Kidney (tissue), 14 donors: ENCODE data around the gene PDE10A. TPM values are rescaled to one million over a fixed set of nuclear protein-coding genes. Genes with fewer than 3 reads are reported as not detected.
"Not testable (repeated sequence)": the region's sequence is repeated elsewhere in the genome, so short reads cannot be mapped to it uniquely, and the experiment has no call there.

ENCODE experiments used
- DNase-seq, 5 donors: peaks; one replicate each; pipeline ENCODE4 v3.0.0-alpha.2; 2013 to 2020
- FAIRE-seq: peaks from 2 replicates; lab custom pipeline; 2012; peaks lifted over from hg19 to GRCh38; lab: Jason Lieb, UNC
- H3K27ac ChIP-seq, 2 donors: one replicate each; pipeline ENCODE4 v1.7.0; 2013; ENCODE audit warnings: low read depth in 2 of 2, low read length in 2 of 2, inconsistent platforms in 1 of 2
- H3K27me3 ChIP-seq: one replicate; pipeline ENCODE4 v1.7.1; 2013; ENCODE audit warnings: low read length, inconsistent platforms; ENCODE audit not compliant: control insufficient read depth, insufficient read depth
- H3K36me3 ChIP-seq, 3 donors: one replicate each; pipeline versions ENCODE4 v1.7.0 to v1.7.1; 2013; ENCODE audit warnings: low read length in 3 of 3, control low read depth in 1 of 3, inconsistent platforms in 1 of 3; ENCODE audit not compliant: insufficient read depth in 3 of 3, control insufficient read depth in 2 of 3
- H3K4me1 ChIP-seq, 3 donors: one replicate each; pipeline versions ENCODE4 v1.7.0 to v1.7.1; 2013; ENCODE audit warnings: low read length in 3 of 3, inconsistent platforms in 1 of 3, low read depth in 1 of 3; ENCODE audit not compliant: control insufficient read depth in 2 of 3, insufficient read depth in 2 of 3
- H3K4me3 ChIP-seq, 3 donors: one replicate each; pipeline versions ENCODE4 v1.7.0 to v1.8.1; 2013; ENCODE audit warnings: low read length in 3 of 3, control low read depth in 1 of 3, inconsistent platforms in 1 of 3
- H3K9ac ChIP-seq, 3 donors: one replicate each; pipeline versions ENCODE4 v1.7.0 to v1.7.1; 2013; ENCODE audit warnings: low read length in 3 of 3, control low read depth in 1 of 3, inconsistent platforms in 1 of 3
- H3K9me3 ChIP-seq, 3 donors: one replicate each; pipeline versions ENCODE4 v1.7.0 to v1.7.1; 2013; ENCODE audit warnings: low read length in 3 of 3, control low read depth in 1 of 3, inconsistent platforms in 1 of 3; ENCODE audit not compliant: control insufficient read depth in 2 of 3, insufficient read depth in 1 of 3
- intact Hi-C: fragments of 100-400 bp; cut with DNase I; formaldehyde crosslinking; loops from one replicate; pipeline ENCODE4 v1.11.1; 2022
- polyA plus RNA-seq: library from polyadenylated mRNA; stranded (reverse); fragments of 350-450 nt; fragmentation: Illumina TruSeq; extraction: RNeasy Lipid Tissue Mini Kit (QIAGEN cat#74804); gene quantifications from one replicate; pipeline ENCODE4 v1.2.3, GENCODE V29; 2014; ENCODE audit warnings: low read depth, low replicate concordance; ENCODE audit not compliant: insufficient read depth
- total RNA-seq: library from RNA; stranded (reverse); fragmentation: NEBNext Ultra II Directional; extraction: Animal tissue kit (Norgen Biotek cat#: 25700); gene quantifications from one replicate; pipeline ENCODE4 v1.2.1, GENCODE V29; 2021
- TF ChIP-seq, protein P1 (sequence below): IDR thresholded peaks from 3 replicates; pipeline ENCODE4 v1.5.1; 2012; ENCODE audit warnings: mild to moderate bottlenecking, moderate library complexity, borderline replicate concordance; ENCODE audit not compliant: insufficient read depth; ENCODE audit errors: extremely low read depth
- donor health status: control.
- donor health status: control.
- donor health status: control.
- donor health status: control.
- donor health status: control.
- donor health status: DM: yes; HTN: yes; CAD: no.
- donor health status: Normal renal cell carcinoma (clear cell type).

Gene PDE10A
- total and polyA plus RNA-seq, 2 donors from 2014 or later, result 4.8 to 23.1 TPM

DNA sequence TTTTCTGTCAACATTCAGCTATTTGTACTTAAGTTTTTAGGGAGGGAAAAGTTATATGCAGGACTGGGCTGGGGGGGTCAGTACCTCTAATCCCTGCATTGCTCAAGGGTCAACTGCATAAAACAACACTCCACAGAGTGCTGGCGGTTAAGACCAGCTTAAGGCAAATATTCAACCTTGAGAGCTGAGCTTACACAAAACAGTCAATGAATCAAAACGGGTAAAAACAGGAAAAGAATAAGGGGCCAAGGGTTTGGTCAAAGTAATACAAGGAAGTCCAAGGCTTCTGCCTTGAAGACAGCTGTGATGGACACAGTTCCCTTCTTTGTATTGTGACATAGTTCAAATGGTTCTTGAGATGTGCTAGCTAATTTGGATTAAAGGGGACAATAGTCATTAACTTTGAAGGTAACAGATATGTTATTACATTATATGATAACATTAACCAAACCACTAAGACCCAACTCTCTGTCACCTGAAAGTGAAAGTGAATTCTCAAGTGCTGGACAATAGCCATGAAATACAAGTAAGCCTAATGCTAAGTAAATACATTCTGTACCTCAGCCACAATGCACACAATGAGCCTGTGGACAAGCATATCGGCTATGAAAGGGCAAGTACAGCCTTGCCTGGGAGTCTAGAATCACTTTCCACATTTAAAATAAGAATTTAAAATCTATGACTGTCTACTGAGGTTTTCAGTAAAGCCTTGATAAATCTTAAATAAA lies 106.8 kb downstream of the PDE10A start:
- TF ChIP-seq, protein P1, sequence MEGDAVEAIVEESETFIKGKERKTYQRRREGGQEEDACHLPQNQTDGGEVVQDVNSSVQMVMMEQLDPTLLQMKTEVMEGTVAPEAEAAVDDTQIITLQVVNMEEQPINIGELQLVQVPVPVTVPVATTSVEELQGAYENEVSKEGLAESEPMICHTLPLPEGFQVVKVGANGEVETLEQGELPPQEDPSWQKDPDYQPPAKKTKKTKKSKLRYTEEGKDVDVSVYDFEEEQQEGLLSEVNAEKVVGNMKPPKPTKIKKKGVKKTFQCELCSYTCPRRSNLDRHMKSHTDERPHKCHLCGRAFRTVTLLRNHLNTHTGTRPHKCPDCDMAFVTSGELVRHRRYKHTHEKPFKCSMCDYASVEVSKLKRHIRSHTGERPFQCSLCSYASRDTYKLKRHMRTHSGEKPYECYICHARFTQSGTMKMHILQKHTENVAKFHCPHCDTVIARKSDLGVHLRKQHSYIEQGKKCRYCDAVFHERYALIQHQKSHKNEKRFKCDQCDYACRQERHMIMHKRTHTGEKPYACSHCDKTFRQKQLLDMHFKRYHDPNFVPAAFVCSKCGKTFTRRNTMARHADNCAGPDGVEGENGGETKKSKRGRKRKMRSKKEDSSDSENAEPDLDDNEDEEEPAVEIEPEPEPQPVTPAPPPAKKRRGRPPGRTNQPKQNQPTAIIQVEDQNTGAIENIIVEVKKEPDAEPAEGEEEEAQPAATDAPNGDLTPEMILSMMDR, result no peak
- DNase-seq, result peak in 1 of 5 donors; percentile 50

GRCh38 chr6:165554644-165555043 lies 108.4 kb downstream of the PDE10A start:
- not testable (repeated sequence) for FAIRE-seq

More for the DNA sequence above, 106.8 kb downstream of the PDE10A start:
- H3K27ac ChIP-seq, result peak overlapping the region; percentile 38 to 56
- peak overlapping the region in 2 of 3 donors; percentile 50 to 55 for H3K4me3 ChIP-seq
- H3K9me3 ChIP-seq, result no peaks in the 10 kb centered on the region
- no peaks in the 10 kb centered on the region for H3K27me3 ChIP-seq
- intact Hi-C loops, result no loop called here
- no peak for FAIRE-seq
- H3K4me1 ChIP-seq, result peaks cover 0 to 14% (median 7%) of the 10 kb centered on the region in 3 donors
- H3K9ac ChIP-seq, result peak overlapping the region in 1 of 3 donors; percentile 23
- no peaks in the 10 kb centered on the region for H3K36me3 ChIP-seq

GRCh38 chr6:165552248-165552736 lies 110.7 kb downstream of the PDE10A start:
- H3K27me3 ChIP-seq, result no peaks in the 10 kb centered on the region
- TF ChIP-seq, protein P1, result no peak
- no peaks in the 10 kb centered on the region for H3K9me3 ChIP-seq
- peaks cover 0 to 20% (median 8%) of the 10 kb centered on the region in 3 donors for H3K4me1 ChIP-seq
- H3K27ac ChIP-seq, result peak overlapping the region; percentile 61 to 80
- H3K4me3 ChIP-seq, result peak overlapping the region in 2 of 3 donors; percentile 36 to 47
- no peaks in the 10 kb centered on the region for H3K36me3 ChIP-seq
- FAIRE-seq (no peak), DNase-seq (peak in 1 of 5 donors; percentile 16)
- peak overlapping the region in 2 of 3 donors; percentile 39 to 57 for H3K9ac ChIP-seq
- intact Hi-C loops, result no loop called here

More at GRCh38 chr6:165554644-165555043, 108.4 kb downstream of the PDE10A start:
- H3K9me3 ChIP-seq, intact Hi-C loops, H3K9ac ChIP-seq, DNase-seq, H3K27me3 ChIP-seq, H3K27ac ChIP-seq, H3K36me3 ChIP-seq, H3K4me3 ChIP-seq: not testable (repeated sequence)
- H3K4me1 ChIP-seq, result peaks cover 0 to 14% (median 7%) of the 10 kb centered on the region in 3 donors

DNA sequence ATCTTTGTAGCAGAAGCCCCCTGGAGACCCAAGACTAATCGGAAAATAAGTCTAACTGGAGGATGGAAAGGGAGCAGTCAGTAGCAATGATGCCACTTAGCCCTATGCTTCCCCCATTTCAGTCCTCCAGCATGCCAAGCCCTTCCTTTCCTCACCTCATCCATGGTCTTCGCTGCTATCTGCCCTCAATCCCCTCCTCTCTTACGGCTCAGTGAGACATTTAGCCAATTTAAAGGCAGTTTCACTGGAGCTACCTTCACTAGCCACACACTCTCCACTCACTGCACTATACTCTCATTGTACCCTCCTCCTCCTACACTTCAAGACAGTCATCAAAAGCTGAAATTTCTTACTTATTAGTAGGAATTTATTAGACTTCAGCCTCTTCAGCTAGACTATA lies 111.2 kb downstream of the PDE10A start:
- no peak for FAIRE-seq
- Histone ChIP-seq H3K27ac (peak overlapping the region; percentile 61 to 80), H3K9ac (peak overlapping the region in 1 of 3 donors; percentile 30), H3K4me3 (peak overlapping the region in 2 of 3 donors; percentile 36 to 47), H3K27me3 (no peaks in the 10 kb centered on the region), H3K36me3 (no peaks in the 10 kb centered on the region), H3K4me1 (peaks cover 0 to 22% (median 9%) of the 10 kb centered on the region in 3 donors), H3K9me3 (no peaks in the 10 kb centered on the region)
- DNase-seq, result no peak
- intact Hi-C loops, result no loop called here
- TF ChIP-seq, protein P1, result no peak
